GM21381 (cell line): ENCODE data around the gene TAS2R19.

Experiments used
- ATAC-seq: cut with Tn5 transposase; IDR thresholded peaks from one replicate; pipeline ENCODE4 v1.9.1; 2021; ENCODE audit warnings: mild to moderate bottlenecking, moderate library complexity; ENCODE audit not compliant: unreplicated experiment

Gene TAS2R19

DNA sequence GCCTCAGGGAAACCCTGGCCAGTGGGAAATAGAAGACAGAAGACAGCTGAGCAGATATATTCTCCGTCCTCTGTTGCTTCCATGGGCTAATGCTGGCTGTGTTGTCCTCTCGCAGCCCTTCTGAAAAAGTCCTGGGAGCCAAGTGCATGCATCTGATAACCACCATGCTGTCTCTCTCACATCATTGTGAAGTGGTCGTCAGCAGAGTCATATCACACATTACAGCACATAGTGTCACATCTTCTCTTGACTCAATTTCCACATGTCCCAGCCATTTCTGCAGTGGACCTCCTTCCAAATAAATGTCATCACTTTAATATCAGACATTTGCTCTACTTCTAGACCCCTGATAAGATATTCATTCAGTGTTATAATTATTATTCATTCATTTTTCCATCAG, 28.1 kb downstream of the TAS2R19 start:
- ATAC-seq, result no peak

GRCh38 chr12:10989107-10989506, 33.3 kb downstream of the TAS2R19 start:
- no peak for ATAC-seq

DNA sequence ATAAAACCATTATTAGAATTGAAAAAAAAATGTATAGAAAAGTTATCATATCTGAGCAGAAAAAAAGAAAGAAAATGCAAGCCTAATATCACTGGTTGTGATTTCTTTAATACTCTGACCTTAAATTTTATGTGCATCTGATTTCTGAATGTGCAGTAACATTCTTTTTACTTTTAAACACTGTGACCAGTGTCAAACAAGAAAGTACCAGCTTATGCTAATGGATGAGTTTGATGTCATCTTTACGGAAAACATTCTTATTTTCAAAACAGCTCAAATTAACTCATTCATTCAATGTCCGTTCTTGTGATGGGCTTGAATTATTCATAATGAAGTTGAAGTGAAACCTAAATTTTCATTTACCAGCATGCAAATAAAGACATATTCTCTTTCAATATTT, 35.6 kb downstream of the TAS2R19 start, which contains the start of gene TAS2R50:
TSS of gene TAS2R50 (minus strand) at position 101 of the 400 bp plus-strand sequence. CDS start at position 49, 52 bp downstream.
- no peak for ATAC-seq

DNA sequence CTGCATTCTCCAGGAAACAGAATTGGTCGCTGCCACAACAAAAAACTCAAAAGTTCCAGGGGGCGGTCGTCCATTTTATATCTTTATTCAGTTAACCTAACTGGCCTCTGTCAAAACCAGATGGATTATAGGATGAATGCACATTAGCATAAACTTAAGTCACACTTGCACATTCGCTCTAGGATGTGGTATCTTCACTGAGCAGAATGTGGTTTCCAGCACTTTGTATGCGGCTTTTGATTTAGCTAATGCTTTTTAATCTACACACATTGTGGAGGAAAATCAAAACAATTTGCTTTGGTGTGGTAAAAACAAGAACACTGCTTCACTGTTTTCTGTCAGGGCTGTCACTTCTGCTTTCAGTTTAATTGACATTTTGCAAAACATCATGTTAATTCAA, 40.2 kb downstream of the TAS2R19 start:
- ATAC-seq, result no peak

- ATAC-seq, result no peak
Observed at GRCh38 chr12:10974965-10975364, 47.5 kb downstream of the TAS2R19 start.
